ENCODE data around the gene TSPAN33.
"Not testable (repeated sequence)": the region's sequence is repeated elsewhere in the genome, so short reads cannot be mapped to it uniquely, and the experiment has no call there.

TSPAN33 gene

DNA sequence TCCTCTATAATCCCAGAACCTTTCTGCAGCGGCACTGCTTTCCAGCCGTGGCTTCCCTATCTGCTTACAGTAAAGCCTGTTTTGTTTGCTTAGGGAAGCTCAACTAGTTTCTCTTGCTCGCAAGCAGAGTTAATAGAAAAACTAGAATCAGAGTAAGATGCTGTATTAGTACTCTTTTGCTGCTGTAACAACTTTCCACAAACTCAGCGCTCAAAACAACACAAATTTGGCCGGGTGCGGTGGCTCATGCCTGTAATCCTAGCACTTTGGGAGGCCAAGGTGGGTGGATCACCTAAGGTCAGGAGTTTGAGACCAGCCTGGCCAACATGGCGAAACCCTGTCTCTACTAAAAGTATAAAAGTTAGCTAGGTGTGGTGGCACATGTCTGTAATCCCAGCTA is 29.4 kb downstream of the TSPAN33 start:
- DNase-seq, result not testable (repeated sequence)

DNA sequence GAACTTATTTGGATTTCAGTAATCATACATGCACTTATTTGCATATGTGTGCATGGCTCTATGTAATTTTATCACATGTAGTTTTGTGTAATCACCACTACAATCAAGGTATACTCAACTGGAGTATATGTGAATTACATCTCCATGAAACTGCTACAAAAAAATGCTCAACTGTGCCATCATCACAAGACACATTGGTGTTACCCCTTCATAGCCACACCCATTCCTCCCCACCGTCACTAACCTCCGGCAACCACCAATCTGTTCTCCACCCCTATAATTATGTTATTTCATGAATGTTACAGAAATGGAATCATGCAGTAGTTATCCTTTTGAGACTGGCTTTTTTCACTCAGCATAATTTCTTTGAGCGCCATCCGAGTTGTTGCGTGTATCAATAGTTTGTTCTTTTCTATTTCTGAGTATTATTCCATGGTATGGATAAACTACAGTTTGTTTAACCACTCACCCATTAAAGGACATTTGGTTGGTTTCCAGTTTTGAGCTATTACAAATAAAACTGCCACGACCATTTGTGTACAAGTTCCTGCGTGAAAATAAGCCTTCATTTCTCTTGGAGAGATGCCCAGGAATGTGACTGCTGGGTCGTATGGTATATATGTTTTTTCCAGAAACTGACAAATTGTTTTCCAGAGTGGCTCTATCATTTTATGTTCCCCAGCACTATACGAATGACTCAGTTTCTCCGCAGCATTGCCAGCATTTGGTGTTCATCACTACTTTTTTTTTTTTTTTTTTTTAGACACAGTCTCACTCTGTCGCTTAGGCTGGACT is 32.6 kb downstream of the TSPAN33 start:
- no peak for DNase-seq

DNA sequence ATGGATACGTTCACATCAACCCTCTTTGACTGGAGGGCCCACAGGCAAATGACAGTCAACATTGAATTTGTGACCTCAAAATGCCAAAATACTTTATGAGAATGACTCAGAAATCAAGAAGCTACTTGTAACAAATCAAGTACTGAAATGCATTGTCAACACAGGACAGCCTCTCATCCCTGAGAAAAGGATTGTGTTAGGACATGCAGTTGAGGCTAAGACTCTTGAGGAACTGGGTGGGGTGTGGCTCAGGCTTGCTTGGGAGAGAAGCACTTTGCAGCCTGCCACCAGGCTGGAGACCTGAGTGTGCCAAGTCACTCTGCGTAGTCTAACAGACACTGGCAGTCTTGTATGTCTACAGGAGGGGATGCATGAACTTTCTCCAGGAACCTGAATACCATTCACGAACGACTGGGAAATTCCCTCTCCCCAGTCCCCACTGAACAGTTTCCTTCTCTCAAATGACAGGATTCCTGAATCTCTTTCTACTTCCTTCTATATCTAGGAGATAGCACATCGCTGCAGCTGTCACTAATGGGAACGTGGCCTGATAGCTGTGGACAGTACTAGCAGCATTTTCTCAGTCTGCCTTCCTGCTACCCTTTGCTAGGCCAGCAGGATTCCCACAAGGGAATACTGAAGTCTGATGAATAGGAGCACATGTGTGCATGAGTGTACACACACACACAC is 40.6 kb downstream of the TSPAN33 start:
- DNase-seq, result no peak

DNA sequence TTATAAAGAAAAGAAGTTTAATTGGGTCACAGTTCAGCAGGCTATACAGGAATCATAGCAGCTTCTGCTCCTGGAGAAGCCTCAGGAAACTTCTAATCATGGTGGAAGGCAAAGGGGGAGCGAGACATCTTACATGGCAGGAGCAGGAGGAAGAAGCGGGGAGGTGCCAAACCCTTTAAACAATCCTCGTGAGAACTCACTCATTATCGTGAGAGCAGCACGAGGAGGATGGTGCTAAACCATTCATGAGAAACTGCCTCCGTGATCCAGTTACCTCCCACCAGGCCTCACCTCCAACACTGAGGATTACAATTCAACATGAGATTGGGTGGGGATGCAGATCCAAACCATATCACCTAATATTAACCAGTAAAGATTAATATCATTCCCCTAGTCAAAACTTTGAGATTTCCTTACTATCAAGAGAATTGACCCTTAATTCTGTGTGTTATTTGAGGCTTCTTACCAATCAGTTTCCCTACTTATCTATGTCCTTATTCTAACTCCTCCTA is 42.3 kb downstream of the TSPAN33 start:
- DNase-seq, result no peak

DNA sequence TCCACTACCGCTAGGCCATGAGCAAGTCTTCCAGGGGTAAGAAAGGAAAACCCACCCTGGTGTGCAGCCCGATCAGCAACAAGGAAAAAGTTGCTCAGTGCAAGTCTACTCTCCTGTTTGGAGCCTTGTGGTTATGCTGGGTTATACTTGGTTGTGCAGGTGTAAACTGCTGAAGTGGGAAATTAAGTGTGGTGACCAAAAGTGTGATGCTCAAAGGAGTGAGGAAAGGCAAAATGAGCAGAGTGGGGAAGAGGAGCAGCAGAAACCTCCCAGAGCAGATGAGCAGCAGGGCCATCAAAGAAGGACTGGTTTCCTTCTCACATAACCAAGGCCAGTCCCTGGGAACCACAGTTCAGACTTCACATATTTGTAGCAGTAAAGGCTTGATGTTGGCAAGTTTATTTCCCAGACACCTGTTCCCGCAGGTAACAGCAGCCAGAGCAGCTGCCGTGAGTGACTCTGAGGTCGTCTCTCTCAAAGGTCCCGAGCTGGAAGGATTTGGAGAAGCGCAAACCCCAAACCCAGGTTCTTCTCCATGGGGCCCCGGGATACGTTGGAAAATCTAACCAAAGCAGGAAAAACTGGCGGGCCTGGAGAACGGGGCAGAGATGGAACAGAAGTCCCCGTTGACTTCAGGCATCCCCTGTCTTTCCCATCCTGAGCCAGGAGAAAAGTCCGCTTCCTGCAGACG is 43.3 kb downstream of the TSPAN33 start:
- no peak for DNase-seq

DNA sequence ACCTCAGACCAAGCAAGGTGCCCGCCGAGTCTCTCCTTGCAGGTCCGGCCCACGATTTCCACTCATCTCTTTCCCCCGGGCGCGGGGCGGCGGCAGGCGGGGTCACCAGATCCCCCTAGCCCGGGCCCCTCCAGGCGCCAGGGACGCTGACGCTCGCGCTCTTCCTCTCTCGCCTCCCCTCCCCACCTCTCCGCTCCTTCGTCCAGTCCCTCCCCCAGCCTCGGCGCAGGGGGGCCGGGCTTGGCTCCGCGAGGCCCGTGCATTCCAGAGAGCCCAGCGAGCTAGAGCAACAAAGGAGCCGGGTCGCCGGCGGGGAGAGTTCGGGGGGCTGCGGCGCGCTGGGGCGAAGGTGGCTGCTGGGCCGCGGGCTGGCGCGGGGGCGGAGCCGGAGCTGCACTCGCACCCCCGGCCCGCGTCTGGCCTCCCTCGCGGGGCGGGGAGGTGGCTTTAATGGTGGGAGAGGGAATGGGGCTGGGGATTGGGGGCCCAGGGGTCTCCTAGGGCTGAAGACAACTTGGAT is 43.9 kb downstream of the TSPAN33 start, which contains the start of gene SMO:
SMO (plus strand) TSS at position 262 of the 520 bp plus-strand sequence. CDS start 519 bp downstream, outside the sequence.
- DNase-seq, result no peak

DNA sequence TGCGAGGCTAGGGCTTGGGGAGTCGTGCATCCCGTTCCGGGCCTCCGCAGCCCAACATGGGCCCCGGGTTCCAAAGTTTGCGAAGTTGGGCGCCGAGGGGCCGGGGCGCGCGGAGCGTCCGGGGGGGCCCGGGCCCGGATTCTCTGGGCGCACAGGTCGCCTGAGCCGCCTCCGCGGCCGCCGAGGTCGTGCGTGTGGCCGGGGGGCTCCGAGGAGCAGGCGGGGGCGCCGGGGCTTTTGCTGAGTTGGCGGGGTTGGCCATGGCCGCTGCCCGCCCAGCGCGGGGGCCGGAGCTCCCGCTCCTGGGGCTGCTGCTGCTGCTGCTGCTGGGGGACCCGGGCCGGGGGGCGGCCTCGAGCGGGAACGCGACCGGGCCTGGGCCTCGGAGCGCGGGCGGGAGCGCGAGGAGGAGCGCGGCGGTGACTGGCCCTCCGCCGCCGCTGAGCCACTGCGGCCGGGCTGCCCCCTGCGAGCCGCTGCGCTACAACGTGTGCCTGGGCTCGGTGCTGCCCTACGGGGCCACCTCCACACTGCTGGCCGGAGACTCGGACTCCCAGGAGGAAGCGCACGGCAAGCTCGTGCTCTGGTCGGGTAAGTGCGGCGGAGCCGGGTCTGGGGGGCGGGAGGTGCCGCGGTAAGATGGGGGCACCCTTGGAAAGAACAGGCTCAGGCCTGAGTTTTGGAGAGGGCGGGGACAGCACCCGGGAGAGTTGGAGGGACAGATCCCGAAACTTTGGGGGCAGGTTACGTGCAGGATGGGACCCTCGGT is 44.6 kb downstream of the TSPAN33 start:
- no peak for DNase-seq

DNA sequence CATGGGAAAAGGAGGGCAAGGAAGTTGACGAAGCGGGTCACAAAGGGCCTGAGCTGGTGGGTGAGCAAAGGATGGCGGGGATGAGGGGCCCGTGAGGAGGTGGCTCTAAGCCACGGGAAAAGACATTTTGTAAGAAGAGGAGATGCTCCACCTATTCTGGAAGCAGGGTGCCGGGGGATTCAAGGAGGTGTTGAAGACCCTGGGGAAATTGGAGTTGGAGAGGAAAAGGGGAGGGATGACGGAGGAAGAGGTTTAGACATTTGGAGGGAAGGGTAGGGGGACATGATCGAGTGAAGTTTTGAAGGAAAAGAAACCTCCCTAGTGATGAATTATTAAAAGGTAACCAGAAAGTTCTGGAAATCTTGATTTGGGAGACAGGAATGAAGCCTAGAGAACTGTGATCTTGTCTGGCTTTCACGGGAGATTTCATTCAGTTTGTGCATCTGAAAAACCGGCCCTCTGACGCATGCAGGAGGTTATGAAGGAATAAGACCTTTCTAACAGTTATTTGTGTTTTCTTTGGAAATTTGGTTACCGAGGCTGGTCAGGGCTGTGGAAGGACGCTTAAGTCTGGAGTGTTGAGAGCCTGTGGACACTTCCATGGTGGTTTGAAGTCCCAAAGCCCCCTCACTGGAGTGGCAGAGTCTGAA is 45.3 kb downstream of the TSPAN33 start:
- no peak for DNase-seq

DNA sequence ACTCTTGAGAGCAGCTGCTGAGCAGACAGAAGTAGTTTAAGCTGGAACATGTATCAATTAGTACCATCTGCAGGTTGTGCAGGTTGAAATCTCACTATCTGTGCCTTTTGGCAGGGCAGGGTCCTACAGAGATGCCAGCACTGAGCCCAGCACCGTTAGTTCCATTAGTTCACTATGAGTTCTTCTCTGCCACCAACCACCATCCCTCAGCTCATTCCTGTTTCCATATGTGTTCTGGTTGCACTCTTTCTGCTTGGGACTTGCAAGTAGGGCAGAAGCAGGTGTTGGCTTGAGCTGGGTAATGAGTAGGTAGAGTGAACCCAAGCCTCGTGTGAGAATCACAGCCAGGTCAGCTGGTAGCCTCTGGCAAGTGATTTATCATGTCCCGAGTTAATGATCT is 46.8 kb downstream of the TSPAN33 start:
- DNase-seq, result no peak

DNA sequence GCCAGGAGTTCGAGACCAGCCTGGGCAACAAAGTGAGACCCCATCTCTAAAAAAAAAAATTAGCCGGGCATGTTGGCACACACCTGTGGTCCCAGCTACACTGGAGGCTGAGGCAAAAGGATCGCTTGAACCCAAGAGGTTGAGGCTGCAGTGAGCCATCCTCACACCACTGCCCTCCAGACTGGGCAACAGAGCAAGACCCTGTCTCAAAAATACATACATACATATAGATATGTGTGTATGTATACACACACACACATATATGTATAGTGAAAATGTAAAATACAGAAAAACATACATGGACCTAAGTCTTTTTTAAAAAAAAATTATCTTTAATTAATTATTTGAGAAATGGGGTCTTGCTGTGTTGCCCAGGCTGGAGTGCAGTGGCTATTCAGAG is 49.4 kb downstream of the TSPAN33 start:
- no peak for DNase-seq

DNA sequence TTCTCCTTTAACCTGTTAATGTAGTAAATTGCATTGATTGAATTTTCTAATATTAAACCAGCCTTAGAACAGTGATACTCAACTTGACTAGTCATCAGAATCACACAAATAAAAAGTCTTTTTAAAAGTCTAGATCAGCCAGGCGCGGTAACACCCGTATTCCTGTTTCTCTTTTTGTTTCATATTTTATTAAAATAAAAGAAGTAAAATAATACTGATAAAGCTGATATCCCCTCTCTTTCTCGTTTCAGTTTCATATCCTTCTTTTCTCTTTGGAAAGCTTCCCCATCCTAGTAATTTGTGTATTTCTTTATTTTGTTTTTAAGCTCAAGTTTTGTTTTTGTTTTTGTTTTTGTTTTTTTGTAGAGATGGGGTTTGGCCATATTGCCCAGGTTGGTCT is 53.3 kb downstream of the TSPAN33 start:
- DNase-seq, result no peak

DNA sequence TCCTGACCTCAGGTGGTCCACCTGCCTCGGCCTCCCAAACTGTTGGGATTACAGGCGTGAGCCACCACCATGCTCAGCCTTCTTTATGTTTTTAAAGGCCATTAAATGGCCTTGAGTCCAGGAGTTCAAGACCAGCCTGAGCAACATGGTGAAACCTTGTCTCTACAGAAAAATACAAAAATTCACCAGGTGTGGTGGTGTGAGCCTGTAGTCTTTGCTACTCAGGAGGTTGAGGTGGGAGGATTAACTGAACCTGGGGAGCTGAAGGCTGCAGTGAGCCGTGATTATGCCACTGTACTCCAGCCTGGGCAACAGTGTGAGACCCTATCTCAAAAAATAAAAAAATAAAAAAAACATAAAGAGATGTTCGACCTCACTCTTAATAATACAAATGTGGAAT is 54.9 kb downstream of the TSPAN33 start:
- DNase-seq, result no peak

DNA sequence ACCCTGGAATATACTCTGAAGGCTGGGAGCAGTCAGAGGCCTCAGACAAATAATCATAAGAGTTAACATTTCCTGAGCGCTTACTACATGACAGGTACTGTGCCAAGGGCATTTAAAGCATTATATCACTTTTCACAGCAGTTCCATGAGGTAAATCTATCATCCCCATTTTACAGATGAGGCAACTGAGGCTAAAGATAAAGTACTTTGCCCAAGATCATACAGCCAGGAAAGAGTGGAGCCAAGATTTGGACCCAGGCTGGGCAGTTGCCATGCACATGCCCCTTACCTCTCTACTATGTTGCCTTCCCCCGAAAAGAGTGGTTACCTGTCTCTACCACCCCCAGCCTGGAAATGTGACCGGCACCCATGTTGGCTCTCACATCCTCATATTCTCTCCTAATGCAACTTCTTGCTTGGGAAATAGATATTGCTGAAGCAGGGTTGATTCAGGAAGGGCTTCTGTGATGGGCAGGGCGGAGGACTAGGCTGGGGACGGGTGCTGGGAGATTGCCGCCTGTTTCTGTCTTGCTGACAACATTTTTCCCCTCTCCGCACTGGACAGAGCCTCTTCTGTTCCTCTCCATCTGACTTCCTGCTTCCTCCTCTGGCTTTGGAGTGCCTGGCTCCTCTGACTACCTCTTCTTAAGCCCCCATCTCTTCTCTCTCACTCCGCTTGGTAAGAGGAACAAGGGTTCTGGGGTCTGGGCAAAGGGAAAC is 57.7 kb downstream of the TSPAN33 start:
- DNase-seq, result no peak

DNA sequence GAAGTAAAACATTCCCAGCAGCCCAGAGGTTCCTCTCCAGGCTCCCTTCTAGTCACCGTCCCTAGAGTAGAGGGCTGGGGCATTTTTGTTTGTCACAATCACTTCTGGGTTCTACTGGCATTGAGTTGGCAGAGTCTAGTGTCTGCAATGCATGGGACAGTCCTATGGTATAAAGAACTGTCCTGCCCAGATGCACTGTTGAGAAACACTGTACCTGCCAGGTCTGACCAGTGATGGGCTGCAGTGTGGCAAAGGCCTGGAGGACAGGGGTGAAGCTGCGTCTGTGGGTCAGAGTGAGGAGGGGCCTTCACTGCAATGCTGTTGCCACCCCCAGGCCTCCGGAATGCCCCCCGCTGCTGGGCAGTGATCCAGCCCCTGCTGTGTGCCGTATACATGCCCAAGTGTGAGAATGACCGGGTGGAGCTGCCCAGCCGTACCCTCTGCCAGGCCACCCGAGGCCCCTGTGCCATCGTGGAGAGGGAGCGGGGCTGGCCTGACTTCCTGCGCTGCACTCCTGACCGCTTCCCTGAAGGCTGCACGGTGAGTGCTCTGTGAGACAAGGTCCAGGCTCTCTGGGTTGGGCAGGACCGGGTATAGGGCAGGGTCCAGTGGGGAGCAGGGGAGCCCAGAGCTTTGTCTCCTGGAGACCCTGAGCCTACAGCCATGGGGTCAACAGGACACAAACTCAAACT is 58.7 kb downstream of the TSPAN33 start:
- DNase-seq, result no peak

DNA sequence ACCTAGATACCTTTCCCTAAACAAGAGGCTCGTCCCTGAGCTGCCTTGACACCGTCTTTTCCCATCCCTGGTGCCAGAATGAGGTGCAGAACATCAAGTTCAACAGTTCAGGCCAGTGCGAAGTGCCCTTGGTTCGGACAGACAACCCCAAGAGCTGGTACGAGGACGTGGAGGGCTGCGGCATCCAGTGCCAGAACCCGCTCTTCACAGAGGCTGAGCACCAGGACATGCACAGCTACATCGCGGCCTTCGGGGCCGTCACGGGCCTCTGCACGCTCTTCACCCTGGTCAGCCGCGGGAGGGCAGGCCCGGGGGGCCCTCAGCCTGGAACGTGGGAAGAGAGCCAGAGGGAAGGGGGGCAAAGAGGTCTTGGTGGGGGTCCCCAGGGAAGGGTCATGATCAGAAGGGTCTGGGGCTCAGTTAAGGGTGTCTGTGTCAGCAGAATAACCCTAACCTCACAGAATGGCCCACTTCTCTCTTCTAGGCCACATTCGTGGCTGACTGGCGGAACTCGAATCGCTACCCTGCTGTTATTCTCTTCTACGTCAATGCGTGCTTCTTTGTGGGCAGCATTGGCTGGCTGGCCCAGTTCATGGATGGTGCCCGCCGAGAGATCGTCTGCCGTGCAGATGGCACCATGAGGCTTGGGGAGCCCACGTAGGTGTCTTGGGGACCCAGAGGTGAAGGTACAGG is 60.8 kb downstream of the TSPAN33 start:
- no peak for DNase-seq

DNA sequence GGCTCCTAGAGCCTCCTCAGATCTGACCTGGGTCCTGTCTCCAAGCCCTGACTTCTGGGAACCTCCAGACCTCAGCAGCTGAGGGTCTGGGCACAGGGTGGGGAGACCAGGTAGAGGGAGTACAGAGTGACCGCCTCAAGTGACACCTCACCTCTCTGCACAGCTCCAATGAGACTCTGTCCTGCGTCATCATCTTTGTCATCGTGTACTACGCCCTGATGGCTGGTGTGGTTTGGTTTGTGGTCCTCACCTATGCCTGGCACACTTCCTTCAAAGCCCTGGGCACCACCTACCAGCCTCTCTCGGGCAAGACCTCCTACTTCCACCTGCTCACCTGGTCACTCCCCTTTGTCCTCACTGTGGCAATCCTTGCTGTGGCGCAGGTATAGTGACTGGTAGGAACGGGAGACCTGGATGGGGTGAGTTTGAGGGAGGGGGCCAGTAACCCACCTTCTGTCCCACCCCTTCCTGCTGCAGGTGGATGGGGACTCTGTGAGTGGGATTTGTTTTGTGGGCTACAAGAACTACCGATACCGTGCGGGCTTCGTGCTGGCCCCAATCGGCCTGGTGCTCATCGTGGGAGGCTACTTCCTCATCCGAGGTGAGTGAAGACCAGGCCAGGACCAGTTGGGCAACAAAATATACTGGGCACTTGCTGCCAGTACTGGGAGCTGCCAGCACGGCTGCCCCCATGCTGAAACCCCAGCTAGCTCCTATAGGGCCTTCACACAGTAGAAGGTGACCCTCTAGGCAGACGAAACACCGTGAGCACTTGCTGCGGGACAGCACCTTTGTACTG is 61.7 kb downstream of the TSPAN33 start:
- no peak for DNase-seq

DNA sequence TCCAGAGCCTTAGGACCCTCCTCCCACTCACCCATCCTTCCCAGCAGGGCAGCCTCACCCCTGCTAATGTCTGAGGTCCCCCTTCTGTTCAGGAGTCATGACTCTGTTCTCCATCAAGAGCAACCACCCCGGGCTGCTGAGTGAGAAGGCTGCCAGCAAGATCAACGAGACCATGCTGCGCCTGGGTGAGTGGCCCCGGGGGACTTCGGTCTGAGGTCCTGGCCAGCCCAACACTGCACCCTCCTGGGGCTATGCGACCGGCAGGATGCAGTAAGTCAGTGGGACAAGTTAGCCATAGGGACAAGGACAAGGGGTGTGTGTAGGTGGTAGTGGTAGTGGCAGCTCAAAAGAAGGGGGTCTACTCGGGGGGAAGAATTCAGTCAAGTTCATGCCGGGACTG is 64.2 kb downstream of the TSPAN33 start:
- no peak for DNase-seq

DNA sequence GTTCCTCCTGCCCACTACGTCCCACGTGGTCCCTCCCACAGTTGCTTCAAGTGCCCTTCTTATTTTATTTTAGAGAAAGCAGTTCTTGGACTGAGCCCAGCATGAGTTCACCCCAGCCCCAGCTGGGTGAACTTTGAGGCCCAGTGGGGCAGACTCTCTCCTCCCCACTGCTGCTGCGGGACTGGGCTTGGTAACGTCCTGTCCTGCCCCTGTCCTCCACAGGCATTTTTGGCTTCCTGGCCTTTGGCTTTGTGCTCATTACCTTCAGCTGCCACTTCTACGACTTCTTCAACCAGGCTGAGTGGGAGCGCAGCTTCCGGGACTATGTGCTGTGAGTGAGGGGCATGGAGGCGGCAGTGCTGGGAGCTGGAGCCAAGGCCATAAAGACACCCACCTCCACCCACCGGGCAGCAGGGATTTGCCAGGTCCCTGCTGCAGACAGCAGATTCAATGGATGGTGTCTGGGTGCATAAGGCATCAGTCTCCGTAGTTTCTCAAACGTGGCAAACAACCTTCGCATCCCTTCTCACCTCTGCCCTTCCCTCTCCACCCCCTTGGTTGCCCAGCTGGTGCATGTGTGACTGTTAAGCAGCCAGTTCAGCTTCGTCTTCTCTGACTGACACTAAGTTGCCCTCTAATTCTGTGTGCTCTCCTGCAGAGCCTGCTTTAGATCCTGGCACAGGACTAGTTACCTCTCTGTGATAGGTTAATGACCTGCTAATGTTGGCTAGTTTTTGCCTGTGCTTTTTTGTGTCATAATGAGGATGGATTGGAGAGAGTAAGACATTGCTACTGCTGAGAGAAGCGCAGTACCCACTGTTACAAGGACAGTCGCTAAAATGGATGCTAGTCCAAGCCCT is 64.8 kb downstream of the TSPAN33 start:
- no peak for DNase-seq

Data from KG1 (cell line).